ENCODE measurements around the gene SLC12A1.

- TF ChIP-seq EZH2phosphoT487 (IDR thresholded peaks at IDR 0.05; ENCODE audit: unreplicated experiment), result no peak
- TF ChIP-seq, protein P1, sequence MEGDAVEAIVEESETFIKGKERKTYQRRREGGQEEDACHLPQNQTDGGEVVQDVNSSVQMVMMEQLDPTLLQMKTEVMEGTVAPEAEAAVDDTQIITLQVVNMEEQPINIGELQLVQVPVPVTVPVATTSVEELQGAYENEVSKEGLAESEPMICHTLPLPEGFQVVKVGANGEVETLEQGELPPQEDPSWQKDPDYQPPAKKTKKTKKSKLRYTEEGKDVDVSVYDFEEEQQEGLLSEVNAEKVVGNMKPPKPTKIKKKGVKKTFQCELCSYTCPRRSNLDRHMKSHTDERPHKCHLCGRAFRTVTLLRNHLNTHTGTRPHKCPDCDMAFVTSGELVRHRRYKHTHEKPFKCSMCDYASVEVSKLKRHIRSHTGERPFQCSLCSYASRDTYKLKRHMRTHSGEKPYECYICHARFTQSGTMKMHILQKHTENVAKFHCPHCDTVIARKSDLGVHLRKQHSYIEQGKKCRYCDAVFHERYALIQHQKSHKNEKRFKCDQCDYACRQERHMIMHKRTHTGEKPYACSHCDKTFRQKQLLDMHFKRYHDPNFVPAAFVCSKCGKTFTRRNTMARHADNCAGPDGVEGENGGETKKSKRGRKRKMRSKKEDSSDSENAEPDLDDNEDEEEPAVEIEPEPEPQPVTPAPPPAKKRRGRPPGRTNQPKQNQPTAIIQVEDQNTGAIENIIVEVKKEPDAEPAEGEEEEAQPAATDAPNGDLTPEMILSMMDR (conservative IDR thresholded peaks at IDR 0.05; ENCODE audit: low read depth in 2 of 2), result peak; percentile 71 to 76
- no peak for TF ChIP-seq EZH2 (IDR thresholded peaks at IDR 0.05; ENCODE audit: low read depth, unreplicated experiment)
- no peak for TF ChIP-seq POLR2AphosphoS5 (IDR thresholded peaks at IDR 0.05; ENCODE audit: low read depth)
- no peak for TF ChIP-seq ZNF114 (CRISPR knock-in tag; IDR thresholded peaks at IDR 0.05)
- no peak for TF ChIP-seq STAT1 (IDR thresholded peaks at IDR 0.05; ENCODE audit: unreplicated experiment)
- no peak for TF ChIP-seq REST (IDR thresholded peaks at IDR 0.05; ENCODE audit: unreplicated experiment)
Measured at GRCh38 chr15:48250640-48251076, 44.6 kb downstream of the SLC12A1 start.

Data from GM23338 (cell line).